B cell (primary cell): ENCODE measurements around the gene HBS1L.

Experiments
- CTCF ChIP-seq: fragments of 200-600 bp; IDR thresholded peaks from one replicate; pipeline ENCODE4 v1.8.0; 2022; ENCODE audit warnings: antibody characterized with exemption, mild to moderate bottlenecking
- EZH2 ChIP-seq: IDR thresholded peaks from 2 replicates; pipeline ENCODE4 v1.6.1; 2012; ENCODE audit warnings: borderline replicate concordance, low read depth, mild to moderate bottlenecking, moderate library complexity, low read length; ENCODE audit not compliant: insufficient read depth, poor library complexity, severe bottlenecking

GRCh38 chr6:135048915-135049314 lies 5.7 kb downstream of the HBS1L start:
- TF ChIP-seq CTCF, result no peak
- no peak for TF ChIP-seq EZH2
